NCI-H2081 treated with DMSO at 0.1 percent for 48 hours (cell line): Measurements from ENCODE around the gene UNC13B.
"Not testable (repeated sequence)": the region's sequence is repeated elsewhere in the genome, so short reads cannot be mapped to it uniquely, and the experiment has no call there.

Source experiments
- DNase-seq: peaks from one replicate; lab custom pipeline; 2025; lab: John Stamatoyannopoulos, UW

UNC13B gene

GRCh38 chr9:35380619-35381018 is 218.8 kb downstream of the UNC13B start:
- no peak for DNase-seq

GRCh38 chr9:35385042-35385441 is 223.2 kb downstream of the UNC13B start:
- DNase-seq: no peak

- DNase-seq: no peak
Observed at GRCh38 chr9:35395076-35395705, 233.4 kb downstream of the UNC13B start.

GRCh38 chr9:35395706-35396101 is 233.9 kb downstream of the UNC13B start:
- no peak for DNase-seq

GRCh38 chr9:35396560-35397215 is 234.9 kb downstream of the UNC13B start:
- no peak for DNase-seq

- no peak for DNase-seq
Observed at GRCh38 chr9:35397216-35397698, 235.4 kb downstream of the UNC13B start.

GRCh38 chr9:35397923-35398322 is 236.1 kb downstream of the UNC13B start:
- DNase-seq: no peak

- no peak for DNase-seq
Observed at GRCh38 chr9:35398651-35399335, 237.0 kb downstream of the UNC13B start.

- DNase-seq: no peak
Observed at GRCh38 chr9:35404865-35405264, 243.1 kb downstream of the UNC13B start.

GRCh38 chr9:35406183-35406959 is 244.6 kb downstream of the UNC13B start:
- DNase-seq: no peak

GRCh38 chr9:35407846-35408245 is 246.0 kb downstream of the UNC13B start:
- no peak for DNase-seq

- not testable (repeated sequence) for DNase-seq
Observed at GRCh38 chr9:35409434-35409833, 247.6 kb downstream of the UNC13B start.

- DNase-seq: no peak
Observed at GRCh38 chr9:35414889-35415288, 253.1 kb downstream of the UNC13B start.

GRCh38 chr9:35415402-35416097 is 253.7 kb downstream of the UNC13B start:
- DNase-seq: no peak

- no peak for DNase-seq
Observed at GRCh38 chr9:35416098-35416427, 254.3 kb downstream of the UNC13B start.

GRCh38 chr9:35422346-35422745 is 260.5 kb downstream of the UNC13B start:
- DNase-seq: no peak

- DNase-seq: no peak
Observed at GRCh38 chr9:35422753-35423152, 260.9 kb downstream of the UNC13B start.

- DNase-seq: no peak
Observed at GRCh38 chr9:35423499-35423898, 261.7 kb downstream of the UNC13B start.

GRCh38 chr9:35424356-35425352 is 262.8 kb downstream of the UNC13B start:
- DNase-seq: no peak

- no peak for DNase-seq
Observed at GRCh38 chr9:35426627-35427026, 264.8 kb downstream of the UNC13B start.

GRCh38 chr9:35431467-35431866 is 269.7 kb downstream of the UNC13B start:
- no peak for DNase-seq
